HepG2 (cell line): Measurements from ENCODE around the gene STAP2. TPM values are rescaled to one million over a fixed set of nuclear protein-coding genes. Genes with fewer than 3 reads are reported as not detected.
A peak's percentile ranks its signal among the peaks of the same experiment; 100 is the strongest.

ENCODE experiments used
- AGO1 ChIP-seq: fragments of 200-400 bp; formaldehyde crosslinking; IDR thresholded peaks from 2 replicates; pipeline ENCODE4 v1.6.1; 2017; ENCODE audit warnings: mild to moderate bottlenecking, low read depth, low read length, moderate library complexity; ENCODE audit not compliant: poor library complexity, severe bottlenecking
- FOXJ3 ChIP-seq: sonication (generic); formaldehyde crosslinking; IDR thresholded peaks from 2 replicates; pipeline ENCODE4 v1.4.0; 2020; ENCODE audit warnings: missing genetic modification reagents, mild to moderate bottlenecking, borderline replicate concordance
- FOXP4 ChIP-seq: sonication (generic); formaldehyde crosslinking; IDR thresholded peaks from 2 replicates; pipeline ENCODE4 v1.4.0; 2020; ENCODE audit warnings: missing genetic modification reagents
- HMG20B ChIP-seq: conservative IDR thresholded peaks from 2 replicates; pipeline ENCODE4 v1.6.1; 2016; ENCODE audit warnings: missing genetic modification reagents, missing compliant biosample characterization
- HOXA3 ChIP-seq: sonication (generic); formaldehyde crosslinking; IDR thresholded peaks from 2 replicates; pipeline ENCODE4 v1.5.0; 2020; ENCODE audit warnings: missing genetic modification reagents
- PHF8 ChIP-seq: sonication (generic); formaldehyde crosslinking; IDR thresholded peaks from 2 replicates; pipeline ENCODE4 v1.5.0; 2020; ENCODE audit warnings: missing genetic modification reagents
- RELA ChIP-seq: sonication (generic); formaldehyde crosslinking; IDR thresholded peaks from 2 replicates; pipeline ENCODE4 v1.4.0; 2020; ENCODE audit warnings: missing genetic modification reagents
- TSC22D2 ChIP-seq: sonication (generic); formaldehyde crosslinking; IDR thresholded peaks from 2 replicates; pipeline ENCODE4 v1.5.1; 2020; ENCODE audit warnings: missing genetic modification reagents, mild to moderate bottlenecking, borderline replicate concordance
- ZNF235 ChIP-seq: sonication (generic); formaldehyde crosslinking; IDR thresholded peaks from 2 replicates; pipeline ENCODE4 v1.8.1; 2023; ENCODE audit warnings: mild to moderate bottlenecking, missing genetic modification reagents, borderline replicate concordance
- ZNF326 ChIP-seq: sonication (generic); formaldehyde crosslinking; IDR thresholded peaks from 2 replicates; pipeline ENCODE4 v1.4.0; 2020; ENCODE audit warnings: missing genetic modification reagents, borderline replicate concordance
- ZNF674 ChIP-seq: sonication (generic); formaldehyde crosslinking; IDR thresholded peaks from 2 replicates; pipeline ENCODE4 v1.5.0; 2020; ENCODE audit warnings: low read depth, mild to moderate bottlenecking, missing genetic modification reagents
- polyA plus RNA-seq, 8 experiments: library from polyadenylated mRNA; depleted of rRNA in 3 of 8; stranded (reverse) in 7 of 8; unstranded in 1 of 8; fragments of >200 nt; fragmentation: Illumina TruSeq in 4 of 8; extraction: Trizol in 4 of 8; gene quantifications; 2 replicates each; pipeline versions ENCODE4 v1.2.1 to v1.2.3, GENCODE V29; 2011 to 2016; ENCODE audit warnings: low read depth in 4 of 8, missing spikeins in 1 of 8, mixed read lengths in 1 of 8; ENCODE audit not compliant: insufficient read depth in 1 of 8
- total RNA-seq, 5 experiments: library from RNA; depleted of rRNA; stranded (reverse); fragments of >200 nt; fragmentation: Illumina TruSeq; extraction: Trizol; gene quantifications; 2 replicates each; pipeline ENCODE4 v1.2.3, GENCODE V29; 2016; ENCODE audit warnings: low read depth in 1 of 5
- TF ChIP-seq, protein P1 (sequence below): sonication (generic); formaldehyde crosslinking; IDR thresholded peaks from 2 replicates; pipeline ENCODE4 v1.4.0; 2020; ENCODE audit warnings: mild to moderate bottlenecking, missing genetic modification reagents, borderline replicate concordance
- TF ChIP-seq, protein P2 (sequence below): sonication (generic); formaldehyde crosslinking; IDR thresholded peaks from 2 replicates; pipeline ENCODE4 v1.4.0; 2020; ENCODE audit warnings: missing genetic modification reagents

STAP2 gene
- total and polyA plus RNA-seq, 2 of the 13 experiments (the other 11 are each of a cell fraction or from before 2014, with no cell fraction given) = 39.0 to 43.7 TPM

GRCh38 chr19:4343370-4344307, 5.0 kb upstream of the STAP2 start, which contains the start of gene MPND (continued):
- TF ChIP-seq, protein P1, sequence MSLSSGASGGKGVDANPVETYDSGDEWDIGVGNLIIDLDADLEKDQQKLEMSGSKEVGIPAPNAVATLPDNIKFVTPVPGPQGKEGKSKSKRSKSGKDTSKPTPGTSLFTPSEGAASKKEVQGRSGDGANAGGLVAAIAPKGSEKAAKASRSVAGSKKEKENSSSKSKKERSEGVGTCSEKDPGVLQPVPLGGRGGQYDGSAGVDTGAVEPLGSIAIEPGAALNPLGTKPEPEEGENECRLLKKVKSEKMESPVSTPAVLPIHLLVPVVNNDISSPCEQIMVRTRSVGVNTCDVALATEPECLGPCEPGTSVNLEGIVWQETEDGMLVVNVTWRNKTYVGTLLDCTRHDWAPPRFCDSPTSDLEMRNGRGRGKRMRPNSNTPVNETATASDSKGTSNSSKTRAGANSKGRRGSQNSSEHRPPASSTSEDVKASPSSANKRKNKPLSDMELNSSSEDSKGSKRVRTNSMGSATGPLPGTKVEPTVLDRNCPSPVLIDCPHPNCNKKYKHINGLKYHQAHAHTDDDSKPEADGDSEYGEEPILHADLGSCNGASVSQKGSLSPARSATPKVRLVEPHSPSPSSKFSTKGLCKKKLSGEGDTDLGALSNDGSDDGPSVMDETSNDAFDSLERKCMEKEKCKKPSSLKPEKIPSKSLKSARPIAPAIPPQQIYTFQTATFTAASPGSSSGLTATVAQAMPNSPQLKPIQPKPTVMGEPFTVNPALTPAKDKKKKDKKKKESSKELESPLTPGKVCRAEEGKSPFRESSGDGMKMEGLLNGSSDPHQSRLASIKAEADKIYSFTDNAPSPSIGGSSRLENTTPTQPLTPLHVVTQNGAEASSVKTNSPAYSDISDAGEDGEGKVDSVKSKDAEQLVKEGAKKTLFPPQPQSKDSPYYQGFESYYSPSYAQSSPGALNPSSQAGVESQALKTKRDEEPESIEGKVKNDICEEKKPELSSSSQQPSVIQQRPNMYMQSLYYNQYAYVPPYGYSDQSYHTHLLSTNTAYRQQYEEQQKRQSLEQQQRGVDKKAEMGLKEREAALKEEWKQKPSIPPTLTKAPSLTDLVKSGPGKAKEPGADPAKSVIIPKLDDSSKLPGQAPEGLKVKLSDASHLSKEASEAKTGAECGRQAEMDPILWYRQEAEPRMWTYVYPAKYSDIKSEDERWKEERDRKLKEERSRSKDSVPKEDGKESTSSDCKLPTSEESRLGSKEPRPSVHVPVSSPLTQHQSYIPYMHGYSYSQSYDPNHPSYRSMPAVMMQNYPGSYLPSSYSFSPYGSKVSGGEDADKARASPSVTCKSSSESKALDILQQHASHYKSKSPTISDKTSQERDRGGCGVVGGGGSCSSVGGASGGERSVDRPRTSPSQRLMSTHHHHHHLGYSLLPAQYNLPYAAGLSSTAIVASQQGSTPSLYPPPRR (CRISPR knock-in tag) = no peak
- no peak for TF ChIP-seq FOXP4 (CRISPR knock-in tag)
- 0 out of 2 replicates have a peak, but pooled peaks have one; percentile 41 for TF ChIP-seq PHF8 (CRISPR knock-in tag)
- TF ChIP-seq HOXA3 = peak; percentile 9; the same call in 1 of the 2 replicates
- TF ChIP-seq, protein P2, sequence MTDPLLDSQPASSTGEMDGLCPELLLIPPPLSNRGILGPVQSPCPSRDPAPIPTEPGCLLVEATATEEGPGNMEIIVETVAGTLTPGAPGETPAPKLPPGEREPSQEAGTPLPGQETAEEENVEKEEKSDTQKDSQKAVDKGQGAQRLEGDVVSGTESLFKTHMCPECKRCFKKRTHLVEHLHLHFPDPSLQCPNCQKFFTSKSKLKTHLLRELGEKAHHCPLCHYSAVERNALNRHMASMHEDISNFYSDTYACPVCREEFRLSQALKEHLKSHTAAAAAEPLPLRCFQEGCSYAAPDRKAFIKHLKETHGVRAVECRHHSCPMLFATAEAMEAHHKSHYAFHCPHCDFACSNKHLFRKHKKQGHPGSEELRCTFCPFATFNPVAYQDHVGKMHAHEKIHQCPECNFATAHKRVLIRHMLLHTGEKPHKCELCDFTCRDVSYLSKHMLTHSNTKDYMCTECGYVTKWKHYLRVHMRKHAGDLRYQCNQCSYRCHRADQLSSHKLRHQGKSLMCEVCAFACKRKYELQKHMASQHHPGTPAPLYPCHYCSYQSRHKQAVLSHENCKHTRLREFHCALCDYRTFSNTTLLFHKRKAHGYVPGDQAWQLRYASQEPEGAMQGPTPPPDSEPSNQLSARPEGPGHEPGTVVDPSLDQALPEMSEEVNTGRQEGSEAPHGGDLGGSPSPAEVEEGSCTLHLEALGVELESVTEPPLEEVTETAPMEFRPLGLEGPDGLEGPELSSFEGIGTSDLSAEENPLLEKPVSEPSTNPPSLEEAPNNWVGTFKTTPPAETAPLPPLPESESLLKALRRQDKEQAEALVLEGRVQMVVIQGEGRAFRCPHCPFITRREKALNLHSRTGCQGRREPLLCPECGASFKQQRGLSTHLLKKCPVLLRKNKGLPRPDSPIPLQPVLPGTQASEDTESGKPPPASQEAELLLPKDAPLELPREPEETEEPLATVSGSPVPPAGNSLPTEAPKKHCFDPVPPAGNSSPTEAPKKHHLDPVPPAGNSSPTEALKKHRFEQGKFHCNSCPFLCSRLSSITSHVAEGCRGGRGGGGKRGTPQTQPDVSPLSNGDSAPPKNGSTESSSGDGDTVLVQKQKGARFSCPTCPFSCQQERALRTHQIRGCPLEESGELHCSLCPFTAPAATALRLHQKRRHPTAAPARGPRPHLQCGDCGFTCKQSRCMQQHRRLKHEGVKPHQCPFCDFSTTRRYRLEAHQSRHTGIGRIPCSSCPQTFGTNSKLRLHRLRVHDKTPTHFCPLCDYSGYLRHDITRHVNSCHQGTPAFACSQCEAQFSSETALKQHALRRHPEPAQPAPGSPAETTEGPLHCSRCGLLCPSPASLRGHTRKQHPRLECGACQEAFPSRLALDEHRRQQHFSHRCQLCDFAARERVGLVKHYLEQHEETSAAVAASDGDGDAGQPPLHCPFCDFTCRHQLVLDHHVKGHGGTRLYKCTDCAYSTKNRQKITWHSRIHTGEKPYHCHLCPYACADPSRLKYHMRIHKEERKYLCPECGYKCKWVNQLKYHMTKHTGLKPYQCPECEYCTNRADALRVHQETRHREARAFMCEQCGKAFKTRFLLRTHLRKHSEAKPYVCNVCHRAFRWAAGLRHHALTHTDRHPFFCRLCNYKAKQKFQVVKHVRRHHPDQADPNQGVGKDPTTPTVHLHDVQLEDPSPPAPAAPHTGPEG (CRISPR knock-in tag) = 0 out of 2 replicates have a peak, but pooled peaks have one; percentile 17
- no peak for TF ChIP-seq RELA (CRISPR knock-in tag)
- no peak for TF ChIP-seq FOXJ3
- TF ChIP-seq ZNF235 (CRISPR knock-in tag) = no peak
- TF ChIP-seq TSC22D2 = no peak
- no peak for TF ChIP-seq HMG20B (CRISPR knock-in tag)
- TF ChIP-seq AGO1 = no peak
- no peak for TF ChIP-seq ZNF326 (CRISPR knock-in tag)
- no peak for TF ChIP-seq ZNF674 (CRISPR knock-in tag)
